GM15510 (cell line): ENCODE measurements around the gene PCSK5.

Experiments
- POLR2A ChIP-seq: IDR thresholded peaks from 3 replicates; pipeline ENCODE4 v1.6.1; 2011; ENCODE audit warnings: borderline replicate concordance; ENCODE audit not compliant: insufficient read length; ENCODE audit errors: extremely low read depth

Gene PCSK5

DNA sequence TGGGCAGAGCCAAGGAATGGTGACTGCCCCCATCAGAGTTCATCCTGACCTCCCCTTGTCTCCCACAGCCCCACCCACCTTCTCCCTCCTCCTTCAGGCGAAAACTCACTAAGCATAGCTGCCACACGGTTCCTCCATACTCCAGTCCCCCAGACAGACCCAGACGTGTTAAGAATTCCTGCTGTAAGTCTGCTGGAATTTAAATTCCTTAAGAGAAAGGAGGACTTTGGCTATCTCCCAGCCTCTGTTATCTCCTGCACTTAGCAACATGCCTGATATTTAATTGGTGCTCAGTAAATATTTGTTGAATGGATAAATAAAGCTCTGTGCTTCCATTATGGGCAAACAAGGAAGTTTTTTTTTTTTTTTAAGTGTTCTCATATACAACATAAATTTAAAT lies 290.1 kb downstream of the PCSK5 start:
- no peak for TF ChIP-seq POLR2A

- TF ChIP-seq POLR2A, result no peak
Observed at GRCh38 chr9:76181020-76181641, 290.7 kb downstream of the PCSK5 start.

GRCh38 chr9:76181781-76182180 lies 291.3 kb downstream of the PCSK5 start:
- no peak for TF ChIP-seq POLR2A

DNA sequence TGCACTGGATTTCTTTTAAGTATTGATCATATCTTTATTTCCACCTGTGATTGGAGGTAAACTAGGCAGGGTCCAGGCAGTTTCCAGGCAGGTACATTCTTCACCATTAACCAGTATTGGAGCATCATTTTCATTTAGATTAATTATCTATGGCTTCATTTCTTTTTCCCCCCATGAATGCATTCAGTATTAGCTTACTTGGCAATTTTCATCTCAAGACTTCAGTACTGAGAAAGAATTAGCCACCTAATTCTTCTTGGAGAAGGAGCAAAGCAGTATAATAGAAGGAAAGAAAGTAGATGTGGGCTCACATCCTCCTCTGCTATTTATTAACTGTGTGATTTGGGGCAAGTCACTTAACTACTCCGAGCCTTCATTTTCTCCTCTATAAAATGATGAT lies 295.0 kb downstream of the PCSK5 start:
- no peak for TF ChIP-seq POLR2A

- TF ChIP-seq POLR2A, result no peak
Observed at GRCh38 chr9:76188286-76188685, 297.8 kb downstream of the PCSK5 start.

- TF ChIP-seq POLR2A, result no peak
Observed at GRCh38 chr9:76188905-76189304, 298.4 kb downstream of the PCSK5 start.

DNA sequence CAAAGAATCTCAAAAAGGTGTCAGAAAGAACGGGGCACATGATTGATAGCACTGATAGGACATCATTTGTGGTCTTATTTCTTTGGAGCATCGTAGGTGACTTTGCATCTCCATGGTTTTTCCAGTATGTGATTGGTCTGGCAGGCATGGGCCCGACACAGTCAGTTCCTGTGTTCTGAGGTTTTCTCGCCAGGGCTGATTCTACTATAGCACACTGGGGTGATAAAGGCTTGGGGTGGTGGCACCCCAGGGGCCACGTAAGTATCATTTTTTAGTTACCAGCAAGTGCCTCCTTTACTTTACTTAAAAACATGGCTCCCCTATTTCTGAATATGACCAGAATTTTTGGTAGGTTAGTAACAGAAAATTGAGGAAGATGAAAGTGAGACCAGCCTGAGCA lies 301.0 kb downstream of the PCSK5 start:
- TF ChIP-seq POLR2A, result no peak

GRCh38 chr9:76192013-76192412 lies 301.5 kb downstream of the PCSK5 start:
- no peak for TF ChIP-seq POLR2A

DNA sequence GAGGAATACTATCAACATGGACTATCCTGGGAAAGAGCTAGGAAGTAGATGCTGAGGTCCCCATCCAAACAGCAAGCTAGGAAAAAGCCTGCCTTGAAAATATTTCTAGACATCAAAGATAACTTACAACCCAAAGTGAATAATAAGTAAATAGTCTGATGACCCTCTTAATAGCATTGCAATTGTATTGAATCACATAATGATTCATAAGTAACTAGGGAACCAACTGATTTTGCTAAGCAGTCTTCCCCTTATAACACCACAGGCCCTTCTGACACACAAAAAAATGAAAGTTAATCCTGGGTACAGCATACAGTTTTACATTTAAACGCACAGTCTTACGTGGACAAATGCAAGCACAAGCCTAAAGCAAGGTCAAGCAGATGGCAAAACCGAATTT lies 304.4 kb downstream of the PCSK5 start:
- TF ChIP-seq POLR2A, result no peak

DNA sequence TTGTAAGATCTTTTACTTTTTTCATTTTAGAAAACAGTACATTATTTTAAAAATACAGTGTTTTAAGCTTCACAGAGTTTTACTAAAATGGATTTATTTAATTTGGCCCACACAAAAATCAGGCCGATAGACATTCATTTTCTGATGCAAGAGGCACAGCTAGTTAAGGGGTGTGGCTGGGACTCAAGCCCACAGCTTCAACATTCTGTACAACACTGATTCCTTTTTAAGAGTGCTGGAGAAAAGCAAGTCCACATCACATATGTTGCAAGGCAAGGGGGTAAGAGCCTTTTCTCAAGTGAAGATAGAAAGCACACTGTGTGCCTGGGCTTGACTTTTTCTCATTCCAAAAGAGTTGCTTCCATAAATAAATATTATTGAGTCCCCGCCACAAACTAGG lies 307.9 kb downstream of the PCSK5 start:
- no peak for TF ChIP-seq POLR2A

DNA sequence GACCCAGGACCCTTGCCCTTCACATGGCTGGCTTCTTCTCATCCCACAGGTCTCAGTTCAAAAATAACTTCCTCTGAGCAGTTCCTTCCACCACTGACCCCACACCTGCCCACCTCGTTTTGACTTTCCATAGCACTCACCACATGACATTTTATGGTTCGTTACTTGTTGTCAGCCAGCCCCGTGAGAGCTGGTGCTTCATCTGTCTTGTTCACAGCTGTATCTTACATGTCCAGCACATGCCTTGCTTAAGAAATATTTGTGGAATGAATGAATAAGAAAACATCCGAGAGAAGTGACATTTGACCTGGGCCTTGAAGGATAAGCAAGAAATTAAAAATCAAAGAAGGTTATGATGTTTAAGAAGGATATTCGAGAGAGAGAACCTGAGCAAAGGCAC lies 309.8 kb downstream of the PCSK5 start:
- TF ChIP-seq POLR2A, result no peak

- no peak for TF ChIP-seq POLR2A
Observed at GRCh38 chr9:76200745-76201144, 310.3 kb downstream of the PCSK5 start.

DNA sequence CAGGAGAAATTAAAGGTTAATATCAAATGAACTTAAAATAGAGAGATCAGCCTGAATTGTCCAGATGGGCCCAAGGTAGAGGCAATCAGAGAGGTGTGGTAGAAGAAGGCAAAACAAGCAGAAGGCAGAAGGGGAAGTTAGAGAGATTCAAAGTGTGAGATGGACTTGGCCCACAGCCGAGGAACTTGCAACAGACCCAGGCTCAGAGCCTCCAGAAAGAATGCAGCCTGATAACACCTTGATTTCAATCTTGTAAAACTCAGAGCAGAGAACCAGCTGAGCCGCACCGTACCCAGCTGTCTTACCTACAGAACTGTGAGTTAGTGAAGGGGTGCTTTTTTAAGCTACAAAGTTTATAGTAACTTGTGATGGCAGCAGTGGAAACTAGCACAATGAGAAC lies 312.9 kb downstream of the PCSK5 start:
- TF ChIP-seq POLR2A, result no peak

- no peak for TF ChIP-seq POLR2A
Observed at GRCh38 chr9:76206821-76207220, 316.3 kb downstream of the PCSK5 start.

DNA sequence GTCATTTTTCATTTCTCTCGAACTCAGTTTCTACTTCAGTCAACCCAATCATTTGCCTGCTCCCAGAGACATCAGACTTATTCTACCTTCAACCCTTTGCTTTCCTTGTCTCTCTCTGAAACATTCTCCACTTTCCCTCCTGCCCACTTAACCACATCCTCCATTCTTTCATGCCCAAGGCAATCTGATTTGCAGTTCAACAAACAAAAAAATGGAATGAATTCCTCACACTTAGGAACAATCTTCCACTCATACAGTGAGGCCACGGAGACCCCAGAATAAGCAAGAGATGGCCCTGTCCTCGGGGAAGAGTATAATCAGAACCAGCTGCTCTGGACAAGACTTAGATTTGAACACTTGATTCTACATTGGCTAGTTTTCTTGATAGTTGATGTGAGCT lies 323.3 kb downstream of the PCSK5 start:
- TF ChIP-seq POLR2A, result no peak

DNA sequence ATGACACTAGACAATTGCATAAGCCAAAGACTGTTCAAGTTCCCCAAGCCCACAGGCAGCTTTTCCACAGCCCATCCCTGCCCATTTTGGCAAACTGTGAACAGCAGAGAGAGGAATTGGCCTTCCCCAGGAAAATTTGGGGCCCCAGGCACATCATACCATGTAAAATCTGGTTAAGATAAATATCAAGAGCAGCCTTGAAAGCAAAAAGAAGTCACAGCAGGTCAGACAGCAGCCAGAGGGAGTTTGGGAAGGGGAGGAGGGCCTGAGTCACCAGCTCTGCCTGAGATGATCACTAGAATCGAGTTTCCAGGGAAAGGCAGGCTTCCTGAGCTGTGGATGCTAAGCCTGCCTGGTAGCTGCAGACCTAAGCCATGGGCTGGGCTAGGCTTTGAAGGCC lies 324.6 kb downstream of the PCSK5 start:
- TF ChIP-seq POLR2A, result no peak

DNA sequence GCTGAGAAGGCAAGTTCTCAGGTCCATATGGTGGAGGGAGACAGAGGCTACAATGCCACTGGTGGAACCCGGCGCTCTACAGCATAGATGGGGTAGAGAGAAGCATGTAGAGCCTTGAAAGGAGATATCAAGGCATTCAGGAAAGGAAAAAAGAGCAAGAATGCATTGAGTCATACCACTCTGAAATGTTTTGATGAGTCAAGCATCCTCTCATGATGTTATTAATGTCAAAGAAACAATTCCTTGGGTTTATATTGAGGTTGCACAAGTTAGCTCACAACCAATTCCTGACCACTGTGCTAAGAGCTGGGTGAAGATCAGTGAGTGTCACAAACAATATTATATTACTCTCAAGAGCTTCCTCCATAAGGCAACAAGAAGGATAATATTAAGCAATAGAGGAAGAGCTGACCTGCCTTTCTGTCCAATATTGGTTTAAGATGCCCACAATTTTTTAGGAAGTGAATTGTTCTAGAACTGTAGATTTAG lies 325.7 kb downstream of the PCSK5 start:
- TF ChIP-seq POLR2A, result no peak

DNA sequence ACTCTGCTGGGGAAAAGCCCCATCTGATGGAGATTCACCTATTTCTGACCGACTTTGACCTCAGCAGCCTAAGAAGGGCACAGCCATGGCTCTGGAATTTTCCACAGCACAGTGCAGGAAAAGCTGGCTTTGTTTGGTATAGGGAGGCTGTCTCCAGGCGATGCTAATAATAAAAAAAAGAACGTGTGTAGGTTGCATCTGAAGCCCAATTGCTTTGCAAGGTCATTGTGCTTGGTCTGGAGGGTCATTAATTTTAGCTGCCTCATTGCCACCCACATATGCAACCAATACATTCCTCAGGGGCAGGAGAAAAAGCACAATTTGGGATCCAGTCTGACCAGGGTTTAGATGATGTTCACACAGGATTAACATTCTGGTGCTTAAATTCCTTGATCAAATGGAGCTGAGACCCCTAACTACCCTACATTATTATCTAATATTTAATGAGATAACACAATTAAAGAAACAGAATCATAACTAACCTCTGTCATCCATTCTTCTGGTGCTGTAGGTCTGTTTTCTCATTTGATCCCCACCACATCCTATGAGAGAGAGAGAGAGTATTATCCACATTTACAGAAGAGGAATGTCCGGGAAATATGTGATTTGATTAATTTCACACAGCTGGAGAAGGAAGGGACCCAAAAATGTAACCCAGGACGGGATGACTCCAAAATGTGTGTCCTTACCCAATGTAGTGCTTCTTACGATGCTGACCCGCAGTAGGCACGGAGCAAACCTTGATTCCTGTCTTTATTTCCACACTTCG lies 327.8 kb downstream of the PCSK5 start:
- TF ChIP-seq POLR2A, result no peak
